OCI-LY1 (cell line): ENCODE results near the gene FERD3L.

Experiments used
- H2AFZ ChIP-seq: fragments of 200-600 bp; sonication (generic), shearing (Covaris generic); 2 replicates; pipeline ENCODE4 v1.6.0; 2014; ENCODE audit warnings: antibody characterized with exemption, mild to moderate bottlenecking, low read length
- H3F3A ChIP-seq: fragments of 200-600 bp; sonication (generic), shearing (Covaris generic); 2 replicates; pipeline ENCODE4 v1.6.0; 2014; ENCODE audit warnings: mild to moderate bottlenecking, antibody characterized with exemption, low read length, moderate library complexity; ENCODE audit not compliant: insufficient read depth
- H3K27ac ChIP-seq: fragments of 200-600 bp; sonication (generic); 2 replicates; pipeline ENCODE4 v1.5.1; 2014; ENCODE audit warnings: low read length, mixed run types, mild to moderate bottlenecking, low read depth; ENCODE audit not compliant: poor library complexity, severe bottlenecking
- H3K27me3 ChIP-seq: fragments of 200-600 bp; sonication (generic); 2 replicates; pipeline ENCODE4 v1.6.0; 2014; ENCODE audit warnings: antibody characterized with exemption, mild to moderate bottlenecking, low read length, moderate library complexity; ENCODE audit not compliant: insufficient read depth
- H3K36me3 ChIP-seq: fragments of 200-600 bp; sonication (generic); 2 replicates; pipeline ENCODE4 v1.6.1; 2014; ENCODE audit warnings: mild to moderate bottlenecking, antibody characterized with exemption, low read length, moderate library complexity, mixed read lengths; ENCODE audit not compliant: insufficient read depth
- H3K4me1 ChIP-seq: fragments of 200-600 bp; sonication (generic); 2 replicates; pipeline ENCODE4 v1.5.1; 2014; ENCODE audit warnings: mild to moderate bottlenecking, low read length, moderate library complexity; ENCODE audit not compliant: insufficient read depth, severe bottlenecking
- H3K4me2 ChIP-seq: fragments of 200-600 bp; sonication (generic), shearing (Covaris generic); 2 replicates; pipeline ENCODE4 v1.6.1; 2014; ENCODE audit warnings: low read length
- H3K4me3 ChIP-seq: fragments of 200-600 bp; sonication (generic); 2 replicates; pipeline ENCODE4 v1.5.1; 2014; ENCODE audit warnings: low read length, low read depth, mild to moderate bottlenecking, mixed read lengths; ENCODE audit not compliant: poor library complexity, severe bottlenecking
- H3K79me2 ChIP-seq: fragments of 200-600 bp; shearing (Covaris generic); 2 replicates; pipeline ENCODE4 v1.6.1; 2016; ENCODE audit warnings: mixed run types, low read length, mixed read lengths; ENCODE audit not compliant: insufficient read depth
- H3K9ac ChIP-seq: fragments of 200-600 bp; sonication (generic), shearing (Covaris generic); 2 replicates; pipeline ENCODE4 v1.6.1; 2014; ENCODE audit warnings: mild to moderate bottlenecking, low read length, mixed read lengths
- H3K9me2 ChIP-seq: fragments of 200-600 bp; sonication (generic), shearing (Covaris generic); 2 replicates; pipeline ENCODE4 v1.6.1; 2014; ENCODE audit warnings: low read depth, mild to moderate bottlenecking, low read length, mixed read lengths
- H3K9me3 ChIP-seq: fragments of 200-600 bp; shearing (Covaris generic); 2 replicates; pipeline ENCODE4 v1.6.1; 2014; ENCODE audit warnings: low read length, mixed read lengths
- H4K20me1 ChIP-seq: fragments of 200-600 bp; sonication (generic), shearing (Covaris generic); 2 replicates; pipeline ENCODE4 v1.6.0; 2016; ENCODE audit warnings: mild to moderate bottlenecking, low read length; ENCODE audit not compliant: insufficient read depth
- EZH2 ChIP-seq: fragments of 200-600 bp; sonication (generic), shearing (Covaris generic); IDR thresholded peaks from 2 replicates; pipeline ENCODE4 v1.8.0; 2017; ENCODE audit warnings: borderline replicate concordance, mixed run types, mild to moderate bottlenecking, antibody characterized with exemption, low read length, moderate library complexity, mixed read lengths
- TF ChIP-seq, protein P1 (sequence below): fragments of 200-600 bp; sonication (generic), shearing (Covaris generic); IDR thresholded peaks from 2 replicates; pipeline ENCODE4 v1.5.1; 2017; ENCODE audit warnings: mild to moderate bottlenecking, antibody characterized with exemption, low read length, moderate library complexity, mixed read lengths

Gene FERD3L

DNA sequence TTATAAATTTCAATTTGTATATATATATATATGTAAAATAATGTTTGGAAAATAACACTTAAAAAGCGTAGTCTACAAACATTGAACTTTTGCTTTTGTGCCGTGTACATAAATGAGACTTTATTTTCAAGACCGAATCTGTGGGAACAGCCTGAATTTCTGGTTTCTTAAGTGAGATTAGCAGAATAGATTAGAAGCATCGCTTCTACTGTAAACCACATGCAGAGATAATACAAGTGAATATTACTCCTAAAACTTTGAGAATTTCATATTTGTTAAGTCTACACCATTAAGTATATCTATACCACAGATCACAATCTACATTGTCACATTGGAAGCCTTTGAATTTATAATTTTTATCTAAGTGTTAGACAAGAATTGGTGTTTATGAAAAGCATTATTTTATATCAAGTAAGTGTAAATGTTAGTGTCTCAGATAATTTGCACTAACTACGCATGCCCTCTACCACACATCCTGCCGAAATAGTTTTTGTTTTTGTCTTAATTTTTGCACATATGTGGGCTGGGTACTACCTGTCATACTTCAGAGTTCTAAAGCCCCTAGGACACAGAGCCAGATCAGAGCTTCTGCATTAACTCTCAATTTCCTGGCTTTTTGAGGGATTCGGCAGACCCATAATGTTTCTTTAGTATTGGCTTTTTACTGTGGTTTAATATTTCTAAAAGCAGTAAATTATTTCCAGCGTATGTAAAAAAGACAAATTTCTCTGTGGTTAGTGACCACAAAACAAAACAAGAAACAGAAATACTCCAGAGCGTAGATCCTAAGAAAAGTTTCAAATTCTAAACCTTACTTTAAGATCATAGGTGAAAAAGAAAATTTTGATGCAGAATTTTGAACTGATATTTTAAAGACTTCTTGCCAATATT is 47.8 kb downstream of the FERD3L start:
- H3K9ac ChIP-seq, result no peak overlapping the region
- H3K27me3 ChIP-seq, result no peaks in the 10 kb centered on the region
- H4K20me1 ChIP-seq, result no peaks in the 10 kb centered on the region
- H3K9me2 ChIP-seq, result no peaks in the 10 kb centered on the region
- H3K4me3 ChIP-seq, result no peak overlapping the region
- no peaks in the 10 kb centered on the region for H3K4me1 ChIP-seq
- H3K4me2 ChIP-seq, result no peak overlapping the region
- TF ChIP-seq, protein P1, sequence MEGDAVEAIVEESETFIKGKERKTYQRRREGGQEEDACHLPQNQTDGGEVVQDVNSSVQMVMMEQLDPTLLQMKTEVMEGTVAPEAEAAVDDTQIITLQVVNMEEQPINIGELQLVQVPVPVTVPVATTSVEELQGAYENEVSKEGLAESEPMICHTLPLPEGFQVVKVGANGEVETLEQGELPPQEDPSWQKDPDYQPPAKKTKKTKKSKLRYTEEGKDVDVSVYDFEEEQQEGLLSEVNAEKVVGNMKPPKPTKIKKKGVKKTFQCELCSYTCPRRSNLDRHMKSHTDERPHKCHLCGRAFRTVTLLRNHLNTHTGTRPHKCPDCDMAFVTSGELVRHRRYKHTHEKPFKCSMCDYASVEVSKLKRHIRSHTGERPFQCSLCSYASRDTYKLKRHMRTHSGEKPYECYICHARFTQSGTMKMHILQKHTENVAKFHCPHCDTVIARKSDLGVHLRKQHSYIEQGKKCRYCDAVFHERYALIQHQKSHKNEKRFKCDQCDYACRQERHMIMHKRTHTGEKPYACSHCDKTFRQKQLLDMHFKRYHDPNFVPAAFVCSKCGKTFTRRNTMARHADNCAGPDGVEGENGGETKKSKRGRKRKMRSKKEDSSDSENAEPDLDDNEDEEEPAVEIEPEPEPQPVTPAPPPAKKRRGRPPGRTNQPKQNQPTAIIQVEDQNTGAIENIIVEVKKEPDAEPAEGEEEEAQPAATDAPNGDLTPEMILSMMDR, result no peak
- TF ChIP-seq EZH2, result no peak
- no peaks in the 10 kb centered on the region for H3K79me2 ChIP-seq
- H2AFZ ChIP-seq, result no peak overlapping the region
- H3K27ac ChIP-seq, result no peak overlapping the region
- no peaks in the 10 kb centered on the region for H3K9me3 ChIP-seq
- H3F3A ChIP-seq, result no peaks in the 10 kb centered on the region
- no peaks in the 10 kb centered on the region for H3K36me3 ChIP-seq

DNA sequence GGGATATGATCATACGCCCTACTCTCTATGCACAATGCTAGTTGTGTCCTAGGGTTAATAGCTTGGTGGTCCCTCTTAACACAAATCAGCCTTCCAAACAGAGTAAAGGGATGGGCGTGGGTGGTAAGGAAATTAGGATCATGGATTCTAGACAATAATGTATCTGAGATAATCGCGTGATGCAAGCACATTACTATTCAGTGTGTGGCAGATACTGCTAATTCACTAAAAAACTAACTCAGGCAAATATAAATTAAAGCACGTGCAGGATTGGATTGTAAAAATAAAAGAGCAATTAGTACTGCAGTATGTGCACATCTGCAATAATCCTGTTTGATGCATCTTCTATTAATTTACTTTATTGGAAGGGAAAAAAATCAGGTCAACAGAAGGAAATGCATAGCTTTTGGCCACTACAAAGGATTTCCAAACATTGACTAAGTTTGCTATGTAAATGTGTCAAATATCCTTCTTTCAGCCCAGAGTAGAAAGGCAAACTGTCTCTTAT is 49.8 kb downstream of the FERD3L start:
- no peak overlapping the region for H2AFZ ChIP-seq
- H3K4me3 ChIP-seq, result no peak overlapping the region
- no peak overlapping the region for H3K9ac ChIP-seq
- H3K36me3 ChIP-seq, result no peaks in the 10 kb centered on the region
- no peaks in the 10 kb centered on the region for H3K9me2 ChIP-seq
- H3K27ac ChIP-seq, result no peak overlapping the region
- H3K4me2 ChIP-seq, result no peak overlapping the region
- H3K27me3 ChIP-seq, result no peaks in the 10 kb centered on the region
- H3K79me2 ChIP-seq, result no peaks in the 10 kb centered on the region
- TF ChIP-seq, protein P1, result no peak
- no peak for TF ChIP-seq EZH2
- H3F3A ChIP-seq, result no peaks in the 10 kb centered on the region
- no peaks in the 10 kb centered on the region for H3K9me3 ChIP-seq
- no peaks in the 10 kb centered on the region for H3K4me1 ChIP-seq
- no peaks in the 10 kb centered on the region for H4K20me1 ChIP-seq
